HEK293 (cell line): ENCODE data around the gene LAMB1.

ENCODE experiments used
- ATF2 ChIP-seq: fragments of 450-650 bp; formaldehyde crosslinking; IDR thresholded peaks from 2 replicates; pipeline ENCODE4 v1.5.1; 2016; ENCODE audit warnings: missing biosample characterization, missing genetic modification characterization, low read depth
- CTCF ChIP-seq: fragments of 450-650 bp; formaldehyde crosslinking; IDR thresholded peaks from 2 replicates; pipeline ENCODE4 v1.5.1; 2016; ENCODE audit warnings: missing biosample characterization, missing genetic modification characterization
- ZBTB48 ChIP-seq: fragments of 450-650 bp; formaldehyde crosslinking; IDR thresholded peaks from 2 replicates; pipeline ENCODE4 v1.5.1; 2016; ENCODE audit warnings: missing biosample characterization, missing genetic modification characterization
- ZNF398 ChIP-seq: fragments of 450-650 bp; formaldehyde crosslinking; IDR thresholded peaks from 2 replicates; pipeline ENCODE4 v1.5.1; 2017; ENCODE audit warnings: missing biosample characterization, missing genetic modification characterization
- ZNF510 ChIP-seq: fragments of 450-650 bp; formaldehyde crosslinking; IDR thresholded peaks from 2 replicates; pipeline ENCODE4 v1.5.1; 2018; ENCODE audit warnings: mild to moderate bottlenecking, missing genetic modification characterization, missing biosample characterization; ENCODE audit not compliant: insufficient replicate concordance

- TF ChIP-seq ZNF398 (no peak), CTCF (tag by site-specific recombination) (no peak), ZNF510 (tag by site-specific recombination) (no peak), ATF2 (no peak), ZBTB48 (tag by site-specific recombination) (no peak)
Observed at GRCh38 chr7:108029034-108029433, 26.1 kb upstream of the LAMB1 start.
